Stimulated activated CD8-positive, alpha-beta memory T cell treated with anti-CD3 and anti-CD28 coated beads, Interleukin-4, amount 100 ng/mL, for 4 hours (primary cell): Measurements from ENCODE around the gene MCF2L2.
A peak's percentile ranks its signal among the peaks of the same experiment; 100 is the strongest.
"Not testable (repeated sequence)": the region's sequence is repeated elsewhere in the genome, so short reads cannot be mapped to it uniquely, and the experiment has no call there.

ENCODE experiments used
- DNase-seq, 2 donors: peaks; one replicate each; pipeline ENCODE4 v3.0.0-alpha.2; 2020; ENCODE audit warnings: low read depth in 2 of 2, low spot score in 1 of 2

MCF2L2 gene

DNA sequence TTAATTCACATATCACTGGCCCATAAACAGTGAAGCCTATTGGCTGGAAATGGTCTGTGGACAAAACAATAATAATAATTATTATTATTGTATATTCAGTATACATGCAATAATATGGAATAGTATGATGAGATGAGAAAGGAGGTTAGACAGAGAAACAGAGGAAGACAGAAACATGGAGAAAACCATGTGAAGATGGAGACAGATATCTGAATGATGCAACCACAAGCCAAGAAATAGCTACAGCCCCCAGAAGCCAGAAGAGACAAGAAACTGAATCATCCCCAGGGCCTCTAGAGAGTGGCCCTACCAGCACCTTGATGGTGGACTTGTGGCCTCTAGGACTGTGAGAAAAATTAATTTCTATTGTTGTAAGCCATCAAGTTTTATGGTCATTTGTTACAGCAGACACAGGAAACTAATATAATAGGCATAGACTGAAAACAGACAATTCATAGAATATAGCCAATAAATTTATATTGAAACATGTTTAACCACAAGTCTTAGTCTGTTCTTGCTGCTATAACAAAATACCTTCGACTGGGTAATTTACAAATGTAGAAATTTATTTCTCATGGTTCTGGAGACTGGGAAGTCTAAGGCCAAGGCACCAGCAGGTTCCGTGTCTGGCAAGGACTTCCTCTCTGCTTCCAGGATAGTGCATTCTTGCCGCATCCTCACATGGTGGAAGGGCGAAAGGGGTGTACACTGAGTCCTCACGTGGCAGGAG lies 31.6 kb downstream of the MCF2L2 start:
- no peak for DNase-seq

DNA sequence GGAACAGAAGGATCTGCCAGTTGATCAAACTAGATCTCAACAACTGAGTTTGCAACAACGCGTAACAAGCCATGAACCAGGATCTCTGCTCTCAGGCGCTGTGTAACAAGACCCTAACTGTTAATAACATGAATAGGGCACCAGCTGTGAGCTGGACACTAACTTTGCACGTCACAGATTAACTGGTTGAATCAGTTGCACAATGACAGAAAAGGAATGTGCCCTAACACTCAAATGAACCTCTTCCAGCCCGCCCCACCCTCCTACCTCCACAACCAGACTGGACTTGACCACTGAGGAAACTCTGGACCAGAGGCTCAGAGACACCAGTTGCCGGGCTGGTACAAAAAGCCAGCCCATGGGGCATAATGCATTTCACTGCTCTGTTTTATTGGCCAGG lies 34.3 kb downstream of the MCF2L2 start:
- DNase-seq: no peak

DNA sequence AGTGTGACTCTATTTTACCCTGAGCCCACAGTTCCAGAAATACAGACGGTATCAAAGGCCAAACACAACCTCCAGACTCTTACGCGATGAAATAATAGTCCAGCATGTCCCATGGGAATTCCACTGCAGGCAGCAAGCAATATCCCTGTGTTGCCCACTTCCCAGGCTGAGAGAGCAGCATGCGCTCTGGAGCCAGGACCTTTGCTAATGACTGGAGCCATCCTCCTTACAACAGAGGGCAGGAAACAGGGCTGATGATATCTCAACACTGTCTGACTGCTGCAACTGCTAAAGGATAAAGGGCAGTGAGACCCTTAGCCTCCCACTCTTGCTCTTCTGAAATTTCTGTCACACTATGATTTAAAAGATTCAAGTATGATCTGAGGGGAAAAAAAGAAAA lies 34.8 kb downstream of the MCF2L2 start:
- DNase-seq: no peak

- DNase-seq: no peak
These were observed 36.0 kb downstream of the MCF2L2 start for GRCh38 chr3:183392186-183393034.

DNA sequence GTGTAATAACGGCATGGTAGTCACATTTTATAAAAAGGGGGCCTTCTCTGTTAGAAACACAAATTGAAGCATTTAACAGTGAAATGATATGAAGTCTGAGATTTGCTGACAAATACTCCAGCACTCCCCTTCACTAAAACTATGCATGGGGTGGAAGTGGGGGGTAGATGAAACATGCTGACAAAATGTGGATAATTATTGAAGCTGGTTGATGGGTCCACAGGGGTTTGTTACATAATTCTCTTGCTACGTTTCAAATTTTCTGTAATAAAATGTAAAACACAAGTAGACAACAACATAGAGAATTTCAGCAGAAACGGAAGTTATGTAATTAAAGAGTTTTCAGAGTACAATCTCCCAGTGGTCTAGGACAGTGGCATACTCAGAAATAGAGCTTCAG lies 37.0 kb downstream of the MCF2L2 start:
- no peak for DNase-seq

DNA sequence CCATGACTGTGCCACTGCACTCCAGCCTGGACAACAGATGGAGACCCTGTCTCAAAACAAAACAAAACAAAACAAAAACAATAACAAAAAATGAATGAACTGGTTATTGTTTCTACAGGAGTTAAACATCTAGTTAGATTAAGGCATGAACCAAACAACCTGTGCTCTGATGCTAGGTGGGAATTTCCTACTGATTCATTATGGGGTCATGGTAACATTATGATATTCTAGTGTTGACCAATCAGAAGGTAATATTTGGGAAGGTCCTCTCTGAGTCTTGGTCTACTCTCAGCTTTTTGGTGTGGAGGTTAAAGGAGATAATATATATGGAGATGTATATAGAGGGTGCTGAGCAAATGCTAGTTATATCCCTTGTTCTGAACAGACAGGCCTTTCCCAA lies 37.6 kb downstream of the MCF2L2 start:
- DNase-seq: no peak

- DNase-seq: no peak
These were observed 40.1 kb downstream of the MCF2L2 start for GRCh38 chr3:183388213-183388895.

GRCh38 chr3:183387797-183388196 lies 40.6 kb downstream of the MCF2L2 start:
- no peak for DNase-seq

DNA sequence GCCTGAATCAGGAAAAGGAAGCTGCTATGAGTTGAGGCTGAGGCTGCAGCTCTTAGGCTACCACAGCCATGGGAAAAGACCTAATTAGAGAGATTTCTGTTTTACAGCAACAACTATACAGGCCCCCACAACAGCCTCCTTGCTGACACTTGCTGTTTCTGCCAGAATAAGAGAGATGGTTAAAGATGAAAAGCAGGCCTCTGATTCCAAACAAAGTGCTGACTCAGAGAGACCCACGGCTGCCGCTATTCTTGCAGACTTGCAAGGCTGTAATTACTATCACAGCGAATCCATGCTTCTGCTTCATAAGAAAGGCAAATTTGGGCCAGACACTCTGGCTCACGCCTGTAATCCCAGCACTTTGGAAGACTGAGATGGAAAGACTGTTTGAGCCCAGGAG lies 41.8 kb downstream of the MCF2L2 start:
- no peak for DNase-seq

DNA sequence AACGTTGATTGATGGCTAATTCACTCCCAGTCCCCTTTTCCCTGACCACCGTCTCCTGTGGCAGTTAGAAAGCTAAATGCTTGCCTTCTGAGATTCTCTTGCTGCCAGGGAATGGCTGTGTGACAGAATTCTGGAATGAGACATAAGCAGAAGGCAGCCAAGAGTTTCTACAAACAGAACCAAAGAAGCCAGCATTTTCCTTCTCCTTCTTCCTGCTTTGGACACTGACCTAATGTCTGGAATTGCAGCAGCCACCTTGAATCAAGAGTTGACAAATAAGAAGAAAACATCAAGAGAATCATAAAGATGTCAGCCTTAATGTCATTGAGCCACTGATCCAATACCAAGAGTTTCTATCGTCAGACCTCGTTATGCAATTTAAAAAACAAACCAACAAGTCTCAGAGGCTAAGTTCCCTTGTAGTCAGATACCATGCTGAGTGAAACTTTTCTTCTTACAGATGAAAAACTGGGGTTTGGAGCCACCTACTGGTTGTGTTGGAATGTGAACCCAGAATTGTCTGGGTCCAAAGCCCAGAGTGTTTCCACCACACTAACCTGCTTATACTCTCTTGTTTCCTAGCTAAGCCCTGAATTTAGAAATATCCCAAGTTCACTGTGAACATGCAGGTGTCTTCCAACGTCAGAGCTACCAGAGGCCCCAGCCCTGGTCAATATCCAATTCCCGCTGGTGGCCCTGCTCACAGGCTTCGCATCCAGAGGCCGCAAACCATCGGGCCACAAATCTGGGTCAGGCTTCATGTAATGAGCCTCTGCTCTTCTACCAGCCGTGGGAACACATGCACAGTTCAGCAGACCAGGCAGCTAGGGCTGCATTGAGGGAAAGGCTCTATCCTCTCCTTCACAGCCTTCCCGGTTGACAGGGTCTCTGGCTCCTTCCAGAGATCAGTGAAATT lies 42.5 kb downstream of the MCF2L2 start:
- DNase-seq: peak in 1 of 2 donors; percentile 40

DNA sequence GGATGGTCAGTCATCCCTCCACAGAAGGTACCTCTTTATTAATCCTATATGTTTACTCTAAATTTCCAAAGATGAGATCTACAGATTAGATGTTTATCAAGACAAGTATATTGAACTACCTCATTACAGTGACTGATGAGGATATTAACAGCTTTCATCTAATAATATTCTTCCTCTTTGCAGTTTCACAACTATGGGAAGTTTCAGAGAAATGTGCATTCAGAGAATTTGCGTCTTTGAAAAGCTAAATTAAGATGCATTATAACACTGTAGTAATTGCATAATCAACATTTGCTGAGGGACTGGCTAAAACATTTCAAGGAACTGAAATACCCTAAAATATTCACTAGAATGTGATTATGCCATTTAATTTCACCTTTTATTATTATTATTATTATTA lies 46.7 kb downstream of the MCF2L2 start:
- no peak for DNase-seq

DNA sequence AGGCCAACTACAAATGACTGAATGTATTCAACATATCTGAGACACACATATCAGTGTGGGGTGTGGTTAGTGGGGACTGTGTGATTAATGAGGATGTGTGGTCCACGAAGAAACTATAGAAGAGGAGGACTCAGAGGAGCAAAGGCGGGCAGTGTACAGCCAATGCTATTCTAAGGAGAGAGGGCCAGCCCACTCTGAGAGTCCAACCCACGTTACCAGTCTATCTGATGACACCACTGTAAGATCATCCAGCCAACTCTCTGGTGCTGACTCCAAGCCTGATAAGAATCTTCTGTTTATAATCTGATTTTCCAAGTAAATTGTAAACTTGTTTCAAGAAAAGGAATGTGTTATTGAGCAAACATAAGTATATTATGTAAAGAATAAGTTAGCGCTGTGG lies 47.2 kb downstream of the MCF2L2 start:
- no peak for DNase-seq

DNA sequence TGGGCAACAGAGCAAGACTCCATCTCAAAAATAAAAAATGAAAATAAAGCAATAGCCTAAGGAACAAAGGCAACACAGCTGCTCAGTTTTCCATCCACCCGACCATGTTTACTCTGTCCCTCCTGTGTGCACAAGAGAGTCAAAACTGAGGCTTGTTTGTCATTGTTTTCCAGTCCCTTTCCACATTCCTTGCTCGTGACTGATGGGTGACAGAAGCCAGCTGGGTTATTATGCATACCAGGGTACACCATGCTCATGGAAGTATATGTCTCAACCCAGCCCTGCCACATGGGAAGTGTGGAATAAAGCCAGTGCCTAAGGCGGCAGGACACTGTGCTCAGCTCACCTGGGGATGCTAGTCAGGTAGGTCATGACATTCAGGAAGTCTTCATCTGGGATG lies 49.5 kb downstream of the MCF2L2 start:
- no peak for DNase-seq

DNA sequence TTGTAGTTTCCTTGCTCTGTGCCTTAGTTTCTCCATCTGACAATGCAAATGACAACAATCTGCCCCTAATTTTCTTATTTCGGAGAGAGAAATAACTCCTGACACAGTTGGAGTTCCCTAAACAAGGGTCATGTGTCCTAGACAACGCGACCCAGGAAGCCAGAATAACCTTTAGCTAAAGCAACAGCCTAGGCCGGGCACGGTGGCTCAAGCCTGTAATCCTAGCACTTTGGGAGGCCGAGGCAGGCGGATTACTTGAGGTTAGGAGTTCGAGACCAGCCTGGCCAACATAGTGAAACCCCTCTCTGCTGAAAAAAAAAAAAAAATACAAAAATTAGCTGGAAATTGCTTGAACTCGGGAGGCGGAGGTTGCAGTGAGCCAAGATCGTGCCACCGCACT lies 49.9 kb downstream of the MCF2L2 start:
- no peak for DNase-seq

DNA sequence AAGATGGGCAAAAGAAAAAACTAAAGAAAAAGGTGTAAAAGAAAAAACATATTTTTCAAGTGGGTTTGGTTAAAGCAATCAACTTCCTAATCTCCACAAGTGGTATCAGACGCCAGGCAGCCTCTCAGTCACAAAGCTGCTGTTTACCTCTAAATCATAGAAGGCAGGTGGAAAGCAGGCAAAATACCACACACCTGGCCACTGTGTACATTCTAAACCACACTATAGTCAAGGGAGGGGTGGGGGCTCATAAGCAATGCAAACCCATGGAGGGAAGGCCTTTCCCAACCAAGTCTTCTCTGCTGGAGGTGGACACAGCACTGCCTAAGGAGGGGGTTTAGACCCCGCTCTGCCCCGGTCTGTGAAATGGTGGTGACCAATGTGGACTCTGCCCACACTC lies 50.4 kb downstream of the MCF2L2 start:
- DNase-seq: no peak

DNA sequence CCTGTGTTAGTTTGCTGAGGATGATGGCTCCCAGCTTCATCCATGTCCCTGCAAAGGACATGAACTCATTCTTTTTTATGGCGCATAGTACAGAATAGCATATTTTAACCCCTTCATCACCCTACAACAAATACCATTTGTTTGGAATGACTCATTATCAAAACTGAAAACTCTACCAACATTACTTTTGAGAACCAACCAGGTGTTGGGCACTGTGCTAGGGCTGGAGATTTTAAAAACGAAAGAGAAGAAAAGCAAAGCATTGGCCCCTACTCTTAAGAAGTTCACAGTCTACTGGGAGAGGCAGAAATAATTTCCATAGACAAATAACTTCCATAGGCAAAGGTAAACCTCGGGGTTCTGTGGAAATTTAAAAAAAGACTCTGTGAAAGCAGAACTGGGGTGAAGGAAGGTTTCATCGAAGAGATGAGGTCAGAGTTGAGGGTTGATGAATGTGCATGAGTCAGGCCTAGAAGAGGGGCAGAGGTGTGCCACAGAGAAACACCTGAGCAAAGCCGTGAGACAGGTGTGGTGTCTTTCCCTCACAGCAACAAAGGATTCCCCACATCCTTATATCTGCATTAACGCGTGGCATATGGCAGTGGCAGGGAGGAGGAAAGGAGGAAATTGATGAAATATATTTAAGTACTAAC lies 51.0 kb downstream of the MCF2L2 start:
- no peak for DNase-seq

DNA sequence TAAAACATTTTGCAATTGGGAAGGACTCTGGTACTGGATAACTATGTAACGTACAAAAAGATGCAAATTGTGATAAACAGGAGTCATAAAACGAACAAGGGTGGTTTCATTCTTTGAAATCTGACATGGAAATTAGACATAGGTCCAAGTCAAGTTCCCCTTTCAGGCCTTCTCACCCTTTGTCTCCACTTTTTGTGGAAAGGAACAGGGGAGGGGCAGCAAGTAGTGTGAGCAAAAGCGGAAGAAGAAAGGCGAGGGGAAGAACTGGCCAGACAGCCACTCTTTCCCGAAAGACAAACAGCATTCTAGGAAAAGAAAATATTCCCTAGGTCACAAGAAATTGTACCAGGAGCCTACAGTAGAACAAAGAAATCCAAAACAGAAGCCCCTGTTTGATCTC lies 52.6 kb downstream of the MCF2L2 start:
- no peak for DNase-seq

DNA sequence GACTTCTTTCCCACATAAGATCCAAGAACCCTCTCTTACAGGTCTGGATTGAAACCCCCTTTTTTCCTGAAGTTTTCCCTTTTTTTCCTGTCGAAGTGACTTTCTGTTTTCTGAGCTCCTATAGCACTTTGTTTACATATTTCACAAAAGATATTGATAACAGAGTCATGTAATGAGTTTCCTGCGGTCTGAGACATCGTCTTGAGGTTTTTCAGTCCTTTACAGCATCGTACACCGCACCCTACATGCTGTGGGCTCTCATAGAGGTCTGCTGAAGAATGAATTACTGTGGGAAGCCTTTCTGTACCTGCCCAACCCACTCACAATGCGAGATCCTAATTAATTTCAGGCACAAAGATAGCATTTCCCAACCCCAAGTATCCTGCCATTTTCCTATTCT lies 53.1 kb downstream of the MCF2L2 start:
- DNase-seq: no peak

DNA sequence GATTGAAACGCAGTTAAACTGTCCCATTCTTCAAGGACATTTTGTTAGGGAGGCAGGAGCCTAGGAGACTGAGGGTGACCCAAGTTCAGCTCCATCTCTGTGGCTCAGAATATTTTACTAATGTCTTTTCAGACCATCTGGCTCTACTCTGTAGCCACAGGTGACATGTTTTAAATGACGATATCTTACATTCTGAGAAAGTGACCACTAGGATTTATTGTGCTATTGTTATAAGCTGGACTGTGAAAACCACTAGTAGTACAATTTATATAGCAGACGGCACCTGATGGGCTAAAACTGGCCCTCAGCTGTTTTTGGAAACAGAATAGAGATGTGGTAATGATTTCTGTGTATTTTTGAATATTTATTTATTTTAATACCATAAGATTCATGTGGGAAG lies 55.5 kb downstream of the MCF2L2 start:
- DNase-seq: no peak

DNA sequence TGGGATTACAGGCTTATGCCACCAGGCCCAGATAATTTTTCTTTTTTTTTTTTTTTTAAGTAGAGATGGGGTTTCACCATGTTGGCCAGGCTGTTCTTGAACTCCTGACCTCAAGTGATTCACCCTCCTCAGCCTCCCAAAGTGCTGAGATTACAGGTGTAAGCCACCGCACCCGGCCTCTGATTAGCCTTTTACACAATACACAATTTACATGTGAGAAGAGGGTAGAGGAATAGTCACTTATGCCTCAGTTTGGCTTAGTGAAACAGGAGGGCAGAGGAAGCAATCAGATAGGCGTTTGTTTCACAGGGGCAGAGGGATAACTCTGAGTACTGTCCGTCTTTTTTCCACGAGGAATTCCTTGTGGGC lies 56.8 kb downstream of the MCF2L2 start:
- not testable (repeated sequence) for DNase-seq

DNA sequence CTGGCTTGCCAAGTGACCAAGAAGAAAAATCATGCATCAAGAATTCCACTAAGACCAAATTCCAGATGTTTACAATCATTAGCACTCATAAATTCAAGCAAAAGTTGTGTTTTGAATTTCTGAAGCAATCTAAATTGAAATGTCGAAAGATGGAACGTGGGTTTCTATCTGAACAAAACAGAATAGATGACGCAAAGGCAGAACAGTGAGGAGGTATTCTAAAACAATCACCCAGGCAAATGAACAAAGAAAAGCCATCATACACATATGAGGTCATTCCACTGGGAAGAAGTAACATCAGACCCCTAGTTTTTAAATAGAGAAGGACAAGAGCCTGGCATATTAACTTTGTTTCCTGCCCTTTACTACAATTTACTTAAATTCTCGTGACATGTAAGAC lies 58.0 kb downstream of the MCF2L2 start:
- DNase-seq: no peak
